Large intestine (tissue), 3 donors: ENCODE measurements around the gene GPATCH2. TPM values are rescaled to one million over a fixed set of nuclear protein-coding genes. Genes with fewer than 3 reads are reported as not detected.
A peak's percentile ranks its signal among the peaks of the same experiment; 100 is the strongest.
"Not testable (repeated sequence)": the region's sequence is repeated elsewhere in the genome, so short reads cannot be mapped to it uniquely, and the experiment has no call there.

Source experiments
- DNase-seq, 2 donors: peaks; one replicate each; pipeline versions ENCODE4 v3.0.0 to v3.0.0-alpha.2; 2013
- H3K27ac ChIP-seq: one replicate; pipeline ENCODE4 v1.5.1; 2013; ENCODE audit warnings: low read length
- H3K27me3 ChIP-seq: 2 replicates; pipeline ENCODE4 v1.6.1; 2013; ENCODE audit warnings: low read length; ENCODE audit not compliant: control insufficient read depth, insufficient read depth
- H3K36me3 ChIP-seq: 2 replicates; pipeline ENCODE4 v1.6.1; 2013; ENCODE audit warnings: low read length; ENCODE audit not compliant: control insufficient read depth, insufficient read depth
- H3K4me1 ChIP-seq: one replicate; pipeline ENCODE4 v1.6.1; 2013; ENCODE audit warnings: low read length; ENCODE audit not compliant: control insufficient read depth, insufficient read depth
- H3K4me3 ChIP-seq: one replicate; pipeline ENCODE4 v1.5.1; 2013; ENCODE audit warnings: low read length
- H3K9me3 ChIP-seq: one replicate; pipeline ENCODE4 v1.6.1; 2013; ENCODE audit warnings: mild to moderate bottlenecking, low read depth, low read length, moderate library complexity; ENCODE audit not compliant: control insufficient read depth
- WGBS: methylation state at CpG from one replicate; pipeline ENCODE4 v1.1.5; 2013; ENCODE audit warnings: low lambda C conversion rate; ENCODE audit not compliant: insufficient coverage; 5-methylcytosine and 5-hydroxymethylcytosine counted together
- polyA plus RNA-seq: library from polyadenylated mRNA; unstranded; fragments of 120-200 nt; gene quantifications from one replicate; pipeline ENCODE4 v1.2.1, GENCODE V29; 2013

The GPATCH2 gene
- polyA plus RNA-seq, 1 donor, result 19.0 TPM

DNA sequence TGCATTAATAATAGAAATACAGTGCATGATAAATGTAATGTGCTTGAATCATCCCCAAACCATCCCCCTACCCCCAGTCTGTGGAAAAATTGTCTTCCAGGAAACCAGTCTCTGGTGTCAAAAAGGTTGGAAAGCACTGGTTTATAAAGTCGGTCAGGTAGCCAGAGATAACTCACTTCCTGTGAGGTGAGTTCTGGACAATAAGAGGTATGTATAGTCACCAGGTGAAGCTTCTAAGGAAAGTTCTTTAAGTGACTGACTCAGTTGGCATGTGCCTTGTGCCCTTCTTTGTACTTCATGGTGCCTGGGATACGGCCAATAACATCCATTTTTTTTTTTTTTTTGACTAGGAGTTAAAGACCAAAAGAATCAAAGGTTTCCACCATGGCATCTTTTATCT lies 103.7 kb downstream of the GPATCH2 start:
- no peak overlapping the region for H3K4me3 ChIP-seq
- peaks cover 5% of the 10 kb centered on the region for H3K9me3 ChIP-seq
- no peak overlapping the region for H3K27ac ChIP-seq
- H3K36me3 ChIP-seq, result peaks cover 3% of the 10 kb centered on the region
- DNase-seq, result no peak
- H3K4me1 ChIP-seq, result no peaks in the 10 kb centered on the region
- H3K27me3 ChIP-seq, result no peaks in the 10 kb centered on the region
- no CpG with 5 or more reads among the region's 2 CpGs for WGBS

DNA sequence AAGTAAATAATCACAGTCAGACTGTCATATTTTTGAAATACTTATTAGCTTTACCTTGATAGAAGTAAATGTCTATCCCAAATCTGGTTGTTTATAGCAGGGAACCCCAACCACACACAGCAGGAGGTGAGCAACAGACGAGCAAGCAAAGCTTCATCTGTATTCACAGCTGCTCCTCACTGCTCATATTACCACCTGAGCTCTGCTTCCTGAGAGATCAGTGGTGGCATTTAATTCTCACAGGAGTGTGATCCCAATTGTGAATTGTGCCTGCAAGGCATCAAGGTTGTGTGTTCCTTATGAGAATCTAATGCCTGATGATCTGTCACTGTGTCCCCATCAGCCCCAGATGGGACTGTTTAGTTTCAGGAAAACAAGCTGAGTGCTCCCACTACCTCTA lies 104.3 kb downstream of the GPATCH2 start:
- H3K36me3 ChIP-seq, result peaks cover 3% of the 10 kb centered on the region
- DNase-seq, result no peak
- no CpG with 5 or more reads among the region's 1 CpG for WGBS
- no peak overlapping the region for H3K4me3 ChIP-seq
- no peaks in the 10 kb centered on the region for H3K4me1 ChIP-seq
- peaks cover 5% of the 10 kb centered on the region for H3K9me3 ChIP-seq
- H3K27ac ChIP-seq, result no peak overlapping the region
- H3K27me3 ChIP-seq, result no peaks in the 10 kb centered on the region

DNA sequence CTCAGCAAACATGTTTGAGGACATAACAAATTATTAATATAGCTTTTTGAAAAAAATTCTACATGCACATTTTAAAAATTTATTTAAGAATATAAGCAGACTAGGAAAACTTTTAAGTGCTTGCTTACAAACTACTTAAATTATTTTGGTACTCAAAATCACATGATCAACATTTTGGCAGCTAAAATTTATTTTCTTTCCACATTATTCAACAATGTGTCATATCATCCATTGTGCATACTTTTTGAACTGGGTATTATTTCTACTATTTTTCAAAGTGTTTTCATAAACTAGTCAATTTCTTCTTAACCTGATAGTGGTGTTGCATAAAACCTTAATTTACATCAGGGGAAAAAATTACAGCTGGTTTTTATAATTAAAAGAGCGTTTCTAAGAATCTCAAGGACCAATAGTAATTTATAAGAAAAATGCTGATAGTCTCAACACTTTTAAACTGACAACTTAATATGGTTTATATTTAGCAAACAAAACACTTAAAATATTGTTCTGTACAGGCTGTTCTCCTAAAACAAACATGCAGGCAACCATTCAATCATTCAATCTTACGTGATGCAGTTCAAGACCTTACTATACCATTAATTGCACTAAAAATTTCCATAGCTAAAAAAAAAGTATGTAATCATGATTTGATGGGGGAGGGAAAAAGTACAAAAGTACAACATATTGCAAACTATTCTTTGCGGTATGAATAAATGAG lies 105.0 kb downstream of the GPATCH2 start:
- Histone ChIP-seq H3K36me3 (peaks cover 3% of the 10 kb centered on the region), H3K27ac (no peak overlapping the region), H3K4me1 (no peaks in the 10 kb centered on the region), H3K27me3 (no peaks in the 10 kb centered on the region), H3K4me3 (no peak overlapping the region), H3K9me3 (peaks cover 5% of the 10 kb centered on the region)
- no peak for DNase-seq
- 100% methylated on average over 2 of the region's 3 CpGs for WGBS

DNA sequence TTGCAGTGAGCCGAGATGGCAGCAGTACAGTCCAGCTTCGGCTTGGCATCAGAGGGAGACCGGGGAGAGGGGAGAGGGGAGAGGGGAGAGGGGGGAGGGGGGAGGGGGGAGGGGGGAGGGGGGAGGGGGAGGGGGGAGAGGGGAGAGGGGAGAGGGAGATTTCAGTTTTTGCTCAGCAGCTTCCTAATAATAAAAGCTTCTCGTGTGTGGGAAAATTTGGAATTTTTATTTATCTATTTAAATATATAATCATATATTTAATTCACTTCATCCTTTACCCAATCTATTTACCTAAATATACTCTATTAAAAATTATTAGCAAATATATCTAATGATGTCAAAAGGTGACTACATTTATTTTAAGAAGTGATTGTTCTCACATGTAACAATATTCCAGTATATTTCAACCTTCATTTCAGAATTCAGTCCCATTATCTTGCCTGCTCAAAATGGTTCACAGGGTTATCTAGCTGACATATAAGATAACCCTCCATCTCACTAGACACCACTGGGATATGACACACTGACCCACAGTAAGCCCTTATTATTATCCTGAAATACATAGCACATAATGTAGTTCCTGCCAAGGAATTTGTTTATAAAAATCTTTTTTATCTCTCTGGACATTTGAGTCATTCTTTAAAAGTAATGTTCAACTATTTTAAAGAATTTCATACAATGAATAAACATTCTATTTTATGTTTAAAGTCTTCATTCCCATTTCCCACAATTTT lies 105.9 kb downstream of the GPATCH2 start:
- H3K36me3 ChIP-seq, result peaks cover 3% of the 10 kb centered on the region
- no peak overlapping the region for H3K4me3 ChIP-seq
- no peak for DNase-seq
- peaks cover 5% of the 10 kb centered on the region for H3K9me3 ChIP-seq
- H3K27ac ChIP-seq, result no peak overlapping the region
- H3K4me1 ChIP-seq, result no peaks in the 10 kb centered on the region
- no CpG with 5 or more reads among the region's 4 CpGs for WGBS
- no peaks in the 10 kb centered on the region for H3K27me3 ChIP-seq

DNA sequence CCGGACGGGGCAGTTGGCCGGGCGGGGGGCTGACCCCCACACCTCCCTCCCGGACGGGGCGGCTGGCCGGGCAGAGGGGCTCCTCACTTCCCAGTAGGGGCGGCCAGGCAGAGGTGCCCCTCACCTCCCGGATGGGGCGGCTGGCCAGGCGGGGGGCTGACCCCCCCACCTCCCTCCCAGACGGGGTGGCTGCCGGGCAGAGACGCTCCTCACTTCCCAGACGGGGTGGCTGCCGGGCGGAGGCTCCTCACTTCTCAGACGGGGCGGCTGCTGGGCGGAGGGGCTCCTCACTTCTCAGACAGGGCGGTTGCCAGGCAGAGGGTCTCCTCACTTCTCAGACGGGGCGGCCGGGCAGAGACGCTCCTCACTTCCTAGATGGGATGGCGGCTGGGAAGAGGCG lies 107.0 kb downstream of the GPATCH2 start:
- not testable (repeated sequence) for H3K36me3 ChIP-seq

DNA sequence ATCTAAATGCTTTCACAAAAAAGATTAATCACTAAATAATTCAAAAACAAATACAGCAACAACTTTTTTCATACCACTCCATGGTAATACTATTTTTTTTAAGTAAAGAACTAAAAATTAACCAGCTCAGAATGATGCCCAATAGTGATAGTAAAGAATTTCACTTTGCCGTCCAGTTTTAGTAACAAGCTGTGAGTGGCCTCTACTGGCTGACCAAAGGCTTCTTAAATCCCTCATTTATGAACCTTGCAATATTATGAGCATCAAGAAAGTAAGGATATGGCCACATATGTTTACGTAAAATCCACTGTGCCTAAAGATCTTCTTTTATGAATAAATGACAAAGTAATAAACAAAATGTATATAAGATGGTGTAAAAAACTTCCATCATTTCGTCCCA lies 108.6 kb downstream of the GPATCH2 start:
- Histone ChIP-seq H3K4me3 (no peak overlapping the region), H3K27me3 (no peaks in the 10 kb centered on the region), H3K4me1 (no peaks in the 10 kb centered on the region), H3K36me3 (no peaks in the 10 kb centered on the region), H3K9me3 (peaks cover 5% of the 10 kb centered on the region), H3K27ac (no peak overlapping the region)
- DNase-seq, result no peak
- WGBS, result 64% methylated on average over 2 of the region's 3 CpGs

More for the DNA sequence above, 107.0 kb downstream of the GPATCH2 start:
- H3K27ac ChIP-seq, H3K4me3 ChIP-seq, H3K4me1 ChIP-seq, H3K9me3 ChIP-seq, H3K27me3 ChIP-seq, DNase-seq: not testable (repeated sequence)
- WGBS, result no CpG with 5 or more reads among the region's 28 CpGs

DNA sequence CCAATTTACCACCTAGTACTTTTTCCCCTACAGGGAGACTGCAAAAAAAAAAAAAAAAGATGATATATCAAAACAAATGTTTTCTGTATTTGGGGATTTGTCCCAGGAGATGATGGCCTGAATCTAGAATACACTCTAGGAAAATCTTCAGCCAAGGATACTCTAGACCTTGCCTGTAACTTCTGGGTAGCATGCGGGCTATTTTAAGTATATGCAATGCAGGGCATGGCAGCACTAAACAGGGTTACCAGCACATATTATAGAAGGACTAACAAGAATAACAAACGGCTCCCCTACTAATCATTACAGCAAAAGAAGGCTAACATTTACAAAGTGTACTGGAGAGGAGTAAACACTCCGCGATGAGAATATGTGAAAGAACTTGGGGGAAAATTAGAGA lies 109.6 kb downstream of the GPATCH2 start:
- H3K27me3 ChIP-seq, result no peaks in the 10 kb centered on the region
- no peaks in the 10 kb centered on the region for H3K4me1 ChIP-seq
- H3K4me3 ChIP-seq, result no peak overlapping the region
- WGBS, result 29% methylated on average over 1 of the region's 4 CpGs
- H3K9me3 ChIP-seq, result peaks cover 5% of the 10 kb centered on the region
- H3K36me3 ChIP-seq, result no peaks in the 10 kb centered on the region
- no peak for DNase-seq
- no peak overlapping the region for H3K27ac ChIP-seq

DNA sequence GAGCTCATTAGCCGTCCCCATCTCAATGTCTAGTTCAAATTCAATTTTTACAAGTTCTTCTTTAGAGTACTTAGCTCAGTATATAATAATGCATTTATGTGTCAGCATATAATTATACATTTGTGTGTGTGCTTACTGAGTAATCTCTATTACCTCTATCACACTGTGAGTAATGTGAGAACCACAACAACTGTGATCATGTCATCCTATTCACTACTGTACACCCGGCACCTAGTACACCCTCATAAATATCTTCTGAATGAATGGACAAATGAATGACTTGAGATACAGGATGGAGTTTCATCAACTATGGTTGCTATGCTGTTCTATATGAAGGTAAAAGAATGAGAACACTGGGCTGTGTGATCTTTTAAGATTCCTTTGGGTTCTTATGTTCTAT lies 124.0 kb downstream of the GPATCH2 start:
- H3K4me1 ChIP-seq, result no peaks in the 10 kb centered on the region
- no CpG with 5 or more reads among the region's 2 CpGs for WGBS
- H3K9me3 ChIP-seq, result no peaks in the 10 kb centered on the region
- no peak overlapping the region for H3K4me3 ChIP-seq
- H3K36me3 ChIP-seq, result peaks cover 3% of the 10 kb centered on the region
- H3K27ac ChIP-seq, result no peak overlapping the region
- DNase-seq, result no peak
- no peaks in the 10 kb centered on the region for H3K27me3 ChIP-seq

DNA sequence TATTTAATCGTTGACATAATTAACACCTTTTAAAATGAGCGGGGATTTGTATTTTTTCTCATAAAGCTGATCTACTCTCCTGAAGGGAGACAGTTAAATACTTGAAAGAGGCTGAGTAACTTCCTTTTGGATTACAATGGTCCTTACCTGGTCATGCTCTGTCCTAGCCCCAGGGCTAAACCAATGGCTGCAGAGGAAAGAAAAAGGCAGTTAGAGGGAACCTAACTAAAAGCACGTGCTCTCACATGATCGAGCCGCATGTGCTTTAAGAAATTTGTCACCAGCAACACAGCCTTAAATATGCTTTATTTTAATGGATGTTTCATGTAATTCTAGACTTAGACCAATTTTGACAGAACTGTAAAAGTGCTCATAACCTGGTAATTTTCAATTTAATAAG lies 132.7 kb downstream of the GPATCH2 start:
- no peaks in the 10 kb centered on the region for H3K27me3 ChIP-seq
- H3K4me1 ChIP-seq, result no peaks in the 10 kb centered on the region
- peak in 1 of 2 donors; percentile 20 for DNase-seq
- WGBS, result no CpG with 5 or more reads among the region's 5 CpGs
- H3K27ac ChIP-seq, result no peak overlapping the region
- H3K4me3 ChIP-seq, result no peak overlapping the region
- H3K9me3 ChIP-seq, result no peaks in the 10 kb centered on the region
- H3K36me3 ChIP-seq, result no peaks in the 10 kb centered on the region

DNA sequence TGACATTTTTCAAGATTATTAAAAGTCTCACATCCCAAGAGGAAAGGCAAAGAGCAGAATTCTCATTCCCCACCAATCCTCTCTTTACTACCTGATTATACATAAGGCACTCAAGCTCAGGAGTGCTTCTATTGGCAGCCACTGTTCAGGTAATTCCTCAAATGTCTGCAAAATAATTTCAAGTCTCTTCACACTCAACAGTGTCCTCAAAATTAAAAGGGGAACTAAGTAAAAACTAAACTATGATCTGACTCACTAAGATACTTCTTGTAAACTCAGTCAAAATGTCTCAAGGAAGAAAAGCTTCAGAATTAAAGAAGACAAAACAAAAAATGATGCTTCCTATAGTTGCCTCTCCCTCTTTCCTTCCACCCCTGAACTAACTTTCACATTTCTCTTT lies 135.6 kb downstream of the GPATCH2 start:
- no peak for DNase-seq
- no peak overlapping the region for H3K4me3 ChIP-seq
- H3K27me3 ChIP-seq, result no peaks in the 10 kb centered on the region
- H3K36me3 ChIP-seq, result peaks cover 2% of the 10 kb centered on the region
- no peaks in the 10 kb centered on the region for H3K9me3 ChIP-seq
- no peaks in the 10 kb centered on the region for H3K4me1 ChIP-seq
- H3K27ac ChIP-seq, result no peak overlapping the region

DNA sequence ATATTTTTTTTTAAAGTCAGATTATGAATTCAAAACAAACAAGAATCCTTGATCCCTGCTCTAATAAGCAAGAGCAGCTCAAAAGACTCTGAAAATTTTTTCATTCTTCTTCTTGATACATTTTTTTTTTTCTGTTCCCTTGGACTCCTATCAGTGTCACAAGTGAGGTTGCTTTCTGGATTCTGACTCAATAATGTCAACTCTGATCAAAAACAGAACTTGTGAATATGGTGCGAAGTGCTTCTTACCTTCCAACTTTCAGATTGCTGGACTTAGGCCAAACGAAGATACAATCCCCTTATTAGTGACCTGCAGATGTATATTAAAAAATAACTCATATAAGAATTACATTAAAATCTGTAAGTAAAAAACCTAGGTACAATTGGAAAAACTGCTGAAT lies 136.1 kb downstream of the GPATCH2 start:
- WGBS, result no CpG with 5 or more reads among the region's 2 CpGs
- H3K27me3 ChIP-seq, result no peaks in the 10 kb centered on the region

More for the DNA sequence above, 136.1 kb downstream of the GPATCH2 start:
- Histone ChIP-seq H3K4me1 (no peaks in the 10 kb centered on the region), H3K27ac (no peak overlapping the region), H3K36me3 (peaks cover 2% of the 10 kb centered on the region), H3K4me3 (no peak overlapping the region), H3K9me3 (no peaks in the 10 kb centered on the region)
- no peak for DNase-seq
